GM12873 (cell line): Measurements from ENCODE around the gene UBE2E2.

Experiments used
- CTCF ChIP-seq: IDR thresholded peaks from 2 replicates; pipeline ENCODE4 v1.5.1; 2012; ENCODE audit warnings: low read depth, mild to moderate bottlenecking, moderate library complexity, low read length, control low read depth; ENCODE audit not compliant: insufficient read depth; ENCODE audit errors: missing control alignments

The UBE2E2 gene

GRCh38 chr3:23552506-23552905, 349.4 kb downstream of the UBE2E2 start:
- TF ChIP-seq CTCF, result no peak

- TF ChIP-seq CTCF, result no peak
Observed at GRCh38 chr3:23553353-23553752, 350.2 kb downstream of the UBE2E2 start.

- no peak for TF ChIP-seq CTCF
Observed at GRCh38 chr3:23565041-23565775, 362.1 kb downstream of the UBE2E2 start.

- TF ChIP-seq CTCF, result no peak
Observed at GRCh38 chr3:23566499-23566898, 363.4 kb downstream of the UBE2E2 start.

GRCh38 chr3:23567917-23568316, 364.8 kb downstream of the UBE2E2 start:
- TF ChIP-seq CTCF, result no peak

- no peak for TF ChIP-seq CTCF
Observed at GRCh38 chr3:23573827-23574226, 370.7 kb downstream of the UBE2E2 start.

GRCh38 chr3:23574822-23575315, 371.7 kb downstream of the UBE2E2 start:
- TF ChIP-seq CTCF, result no peak
